SK-N-MC (cell line): ENCODE results near the gene FADS1.

Experiments used
- DNase-seq: peaks from one replicate; pipeline ENCODE4 v3.0.0-alpha.2; 2011; ENCODE audit warnings: low read depth, low spot score
- H3K27ac ChIP-seq: fragments of 200-600 bp; sonication (generic); 2 replicates; pipeline ENCODE4 v1.5.1; 2016; ENCODE audit warnings: mixed run types
- H3K36me3 ChIP-seq: fragments of 200-600 bp; sonication (generic); 2 replicates; pipeline ENCODE4 v1.6.1; 2017; ENCODE audit warnings: antibody characterized with exemption, low read length, mixed read lengths; ENCODE audit not compliant: insufficient read depth
- H3K4me3 ChIP-seq: fragments of 200-600 bp; sonication (generic); 2 replicates; pipeline ENCODE4 v1.5.1; 2016
- H3K9ac ChIP-seq: fragments of 200-600 bp; sonication (generic); 2 replicates; pipeline ENCODE4 v1.8.0; 2017; ENCODE audit warnings: mixed run types, mixed read lengths; ENCODE audit not compliant: insufficient read length
- H3K9me3 ChIP-seq: fragments of 200-600 bp; sonication (generic); 2 replicates; pipeline ENCODE4 v1.6.1; 2017; ENCODE audit warnings: low read depth, mild to moderate bottlenecking, antibody characterized with exemption, low read length, moderate library complexity, mixed read lengths
- EZH2 ChIP-seq: fragments of 200-600 bp; sonication (generic); IDR thresholded peaks from one replicate; pipeline ENCODE4 v1.6.1; 2017; ENCODE audit warnings: antibody characterized with exemption
- FOXP2 ChIP-seq: optimal IDR thresholded peaks from 2 replicates; pipeline ENCODE3; 2011; ENCODE audit warnings: mild to moderate bottlenecking, moderate library complexity; ENCODE audit not compliant: insufficient read depth; ENCODE audit errors: extremely low read length, control extremely low read depth
- POLR2AphosphoS5 ChIP-seq: IDR thresholded peaks from 2 replicates; pipeline ENCODE4 v1.6.1; 2012; ENCODE audit warnings: mild to moderate bottlenecking, low read depth, low read length, borderline replicate concordance

Gene FADS1

GRCh38 chr11:61855939-61856680, 39.3 kb upstream of the FADS1 start:
- Histone ChIP-seq H3K4me3 (no peak overlapping the region), H3K27ac (peak overlapping the region; percentile 36; the same call in 1 of the 2 replicates), H3K9ac (no peak overlapping the region), H3K36me3 (peaks cover 93% of the 10 kb centered on the region), H3K9me3 (no peaks in the 10 kb centered on the region)
- TF ChIP-seq EZH2 (no peak), POLR2AphosphoS5 (no peak), FOXP2 (no peak)
- DNase-seq, result no peak

GRCh38 chr11:61854966-61855714, 38.3 kb upstream of the FADS1 start:
- TF ChIP-seq POLR2AphosphoS5, result no peak; the same call in 1 of the 2 replicates
- TF ChIP-seq FOXP2, result no peak
- no peak for TF ChIP-seq EZH2
- 0 out of 2 replicates have a peak overlapping the region, but pooled peaks have one; percentile 14 for H3K27ac ChIP-seq
- no peak for DNase-seq
- no peak overlapping the region for H3K9ac ChIP-seq
- no peak overlapping the region for H3K4me3 ChIP-seq
- H3K36me3 ChIP-seq, result peaks cover 95% of the 10 kb centered on the region
- H3K9me3 ChIP-seq, result no peaks in the 10 kb centered on the region

GRCh38 chr11:61854206-61854895, 37.5 kb upstream of the FADS1 start:
- TF ChIP-seq FOXP2 (no peak), EZH2 (no peak), POLR2AphosphoS5 (no peak)
- no peaks in the 10 kb centered on the region for H3K9me3 ChIP-seq
- no peak overlapping the region for H3K9ac ChIP-seq
- peaks cover 95% of the 10 kb centered on the region for H3K36me3 ChIP-seq
- no peak overlapping the region for H3K4me3 ChIP-seq
- peak overlapping the region; percentile 89 for H3K27ac ChIP-seq
- DNase-seq, result no peak

DNA sequence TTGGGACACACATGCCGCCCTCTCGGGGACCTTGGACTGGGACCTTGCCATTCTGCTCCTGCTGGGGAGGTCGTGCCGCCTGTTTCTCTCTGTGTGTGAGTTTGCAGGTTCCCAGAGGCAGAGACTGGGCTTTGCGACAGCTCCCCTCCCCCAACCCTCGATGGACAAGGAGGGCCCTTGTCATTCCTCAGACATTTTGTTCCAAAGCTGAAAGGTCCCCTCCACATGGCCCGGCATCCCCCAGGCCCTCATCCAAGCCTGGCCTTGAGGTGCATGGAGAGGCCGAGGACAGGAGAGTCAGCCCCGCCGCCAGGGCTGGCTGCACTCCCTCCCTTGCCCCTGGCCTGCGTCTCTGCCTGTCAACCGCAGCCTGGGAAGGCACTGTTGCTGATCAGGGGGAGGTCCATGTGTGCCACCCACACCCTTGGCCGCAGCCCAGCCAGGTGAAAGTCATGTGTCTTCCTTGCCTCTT, 36.9 kb upstream of the FADS1 start:
- TF ChIP-seq EZH2 (no peak), POLR2AphosphoS5 (no peak; the same call in 1 of the 2 replicates), FOXP2 (no peak)
- no peak for DNase-seq
- H3K9ac ChIP-seq, result no peak overlapping the region
- no peaks in the 10 kb centered on the region for H3K9me3 ChIP-seq
- no peak overlapping the region for H3K4me3 ChIP-seq
- H3K36me3 ChIP-seq, result peaks cover 95% of the 10 kb centered on the region
- peak overlapping the region; percentile 89 for H3K27ac ChIP-seq

- peak overlapping the region; percentile 89 for H3K27ac ChIP-seq
- peaks cover 95% of the 10 kb centered on the region for H3K36me3 ChIP-seq
- H3K9ac ChIP-seq, result no peak overlapping the region
- H3K4me3 ChIP-seq, result no peak overlapping the region
- no peaks in the 10 kb centered on the region for H3K9me3 ChIP-seq
- DNase-seq, result no peak
- no peak for TF ChIP-seq FOXP2
- TF ChIP-seq POLR2AphosphoS5, result no peak
- TF ChIP-seq EZH2, result no peak
Measured at GRCh38 chr11:61851900-61852295, 35.1 kb upstream of the FADS1 start.

GRCh38 chr11:61851113-61851899, 34.5 kb upstream of the FADS1 start:
- DNase-seq, result no peak
- Histone ChIP-seq H3K9me3 (no peaks in the 10 kb centered on the region), H3K4me3 (no peak overlapping the region), H3K36me3 (peaks cover 95% of the 10 kb centered on the region), H3K27ac (peak overlapping the region; percentile 89), H3K9ac (no peak overlapping the region)
- TF ChIP-seq FOXP2 (no peak), POLR2AphosphoS5 (no peak), EZH2 (no peak)

DNA sequence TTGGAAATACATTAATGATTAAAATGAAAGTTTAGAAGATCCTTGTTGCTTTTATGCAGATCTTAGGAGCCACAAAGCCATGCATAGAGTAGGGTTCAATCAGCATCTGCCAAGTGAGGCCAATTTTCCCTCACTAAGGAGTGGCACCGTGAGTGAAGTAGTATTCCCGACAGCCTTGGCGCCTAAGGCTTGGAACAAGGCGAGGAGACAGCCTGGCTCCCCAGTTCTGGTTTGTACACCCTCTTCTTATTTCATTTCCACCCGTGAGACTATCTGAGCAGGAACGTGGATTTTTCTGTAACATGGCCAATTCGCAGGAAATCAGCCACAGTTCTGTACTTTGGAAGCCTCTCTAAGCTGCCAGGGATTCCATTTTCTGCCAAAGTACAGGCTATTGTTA, 33.9 kb upstream of the FADS1 start:
- Histone ChIP-seq H3K4me3 (no peak overlapping the region), H3K9me3 (no peaks in the 10 kb centered on the region), H3K27ac (peak overlapping the region; percentile 89), H3K36me3 (peaks cover 95% of the 10 kb centered on the region), H3K9ac (no peak overlapping the region)
- no peak for DNase-seq
- TF ChIP-seq EZH2, result no peak
- TF ChIP-seq FOXP2, result no peak
- no peak for TF ChIP-seq POLR2AphosphoS5

DNA sequence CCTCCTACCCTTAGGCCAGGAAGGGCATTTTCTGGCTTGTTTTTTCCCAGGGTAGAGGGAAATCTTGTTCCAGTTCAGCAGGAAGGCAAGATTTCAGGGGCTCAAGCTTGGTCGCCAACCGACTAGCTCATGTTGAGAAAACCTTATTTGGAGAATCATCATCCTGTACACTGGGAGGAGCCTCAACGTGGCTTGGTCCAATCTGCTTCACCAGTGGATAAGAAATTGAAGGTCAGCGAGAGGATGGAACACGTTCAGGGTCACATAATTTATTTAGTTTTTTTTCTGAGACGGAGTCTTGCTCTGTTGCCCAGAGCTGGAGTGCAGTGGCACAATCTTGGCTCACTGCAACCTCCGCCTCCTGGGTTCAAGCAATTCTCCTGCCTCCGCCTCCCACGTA, 31.8 kb upstream of the FADS1 start:
- peaks cover 95% of the 10 kb centered on the region for H3K36me3 ChIP-seq
- no peak for TF ChIP-seq EZH2
- TF ChIP-seq FOXP2, result no peak
- no peak for TF ChIP-seq POLR2AphosphoS5

More for the DNA sequence above, 31.8 kb upstream of the FADS1 start:
- Histone ChIP-seq H3K4me3 (no peak overlapping the region), H3K27ac (peak overlapping the region; percentile 36; the same call in 1 of the 2 replicates), H3K9me3 (no peaks in the 10 kb centered on the region), H3K9ac (no peak overlapping the region)
- DNase-seq, result no peak
